Measurements from ENCODE around the gene TOR1A.

- no peak for TF ChIP-seq CTCF (conservative IDR thresholded peaks at IDR 0.05 in 1 of 2, IDR thresholded peaks at IDR 0.05 in 1 of 2; ENCODE audit: extremely low read depth in 1 of 2, insufficient read depth in 1 of 2, low read depth in 1 of 2, low read length in 2 of 2)
- TF ChIP-seq EZH2 (IDR thresholded peaks at IDR 0.05; ENCODE audit: borderline replicate concordance, low read length), result no peak
These were observed 42.8 kb downstream of the TOR1A start for GRCh38 chr9:129781131-129781530.

All from mammary epithelial cell (primary cell).